Neural progenitor cell (in vitro differentiated cells): ENCODE measurements around the gene WWTR1. TPM values are rescaled to one million over a fixed set of nuclear protein-coding genes. Genes with fewer than 3 reads are reported as not detected.

Experiments
- DNase-seq: peaks from one replicate; pipeline ENCODE4 v3.0.0-alpha.2; 2016; ENCODE audit warnings: low spot score
- H2AFZ ChIP-seq: fragments of 200-600 bp; sonication (generic); replicated peaks from 2 replicates; pipeline ENCODE4 v1.6.1; 2016; ENCODE audit warnings: antibody characterized with exemption
- H3F3A ChIP-seq: fragments of 200-600 bp; sonication (generic); 2 replicates; pipeline ENCODE4 v1.6.1; 2016; ENCODE audit warnings: antibody characterized with exemption, low read depth
- H3K27ac ChIP-seq: fragments of 200-600 bp; sonication (generic); 2 replicates; pipeline ENCODE4 v1.5.1; 2016; ENCODE audit warnings: mild to moderate bottlenecking
- H3K27me3 ChIP-seq: fragments of 200-600 bp; sonication (generic); 2 replicates; pipeline ENCODE4 v1.6.1; 2016; ENCODE audit warnings: mild to moderate bottlenecking, moderate library complexity
- H3K36me3 ChIP-seq: fragments of 200-600 bp; sonication (generic); 2 replicates; pipeline ENCODE4 v1.5.1; 2016
- H3K4me1 ChIP-seq: fragments of 200-600 bp; sonication (generic); 2 replicates; pipeline ENCODE4 v1.6.1; 2016; ENCODE audit warnings: mixed run types
- H3K4me2 ChIP-seq: fragments of 200-600 bp; sonication (generic); 2 replicates; pipeline ENCODE4 v1.6.1; 2016
- H3K4me3 ChIP-seq: fragments of 200-600 bp; sonication (generic); 2 replicates; pipeline ENCODE4 v1.5.1; 2016
- H3K79me2 ChIP-seq: fragments of 200-600 bp; sonication (generic); 2 replicates; pipeline ENCODE4 v1.6.1; 2016; ENCODE audit warnings: low read depth
- H3K9ac ChIP-seq: fragments of 200-600 bp; sonication (generic); 2 replicates; pipeline ENCODE4 v1.6.1; 2016
- H3K9me3 ChIP-seq: fragments of 200-600 bp; sonication (generic); 2 replicates; pipeline ENCODE4 v1.5.1; 2016; ENCODE audit warnings: low read depth
- H4K20me1 ChIP-seq: fragments of 200-600 bp; sonication (generic); 2 replicates; pipeline ENCODE4 v1.6.1; 2016; ENCODE audit warnings: low read depth
- H3K27ac Mint-ChIP-seq: 3 replicates; pipeline ENCODE4 v1.8.0; 2021; ENCODE audit warnings: mixed read lengths
- H3K27me3 Mint-ChIP-seq: 2 replicates; pipeline ENCODE4 v1.8.0; 2022; ENCODE audit warnings: low read depth, mild to moderate bottlenecking, inconsistent platforms, moderate library complexity, mixed read lengths; ENCODE audit not compliant: insufficient read depth
- H3K36me3 Mint-ChIP-seq: 3 replicates; pipeline ENCODE4 v1.8.0; 2021; ENCODE audit warnings: mixed read lengths
- H3K4me1 Mint-ChIP-seq: 3 replicates; pipeline ENCODE4 v1.8.0; 2021; ENCODE audit warnings: mixed read lengths
- H3K4me3 Mint-ChIP-seq: 3 replicates; pipeline ENCODE4 v1.8.0; 2021; ENCODE audit warnings: mild to moderate bottlenecking, moderate library complexity, mixed read lengths
- H3K9me3 Mint-ChIP-seq: 3 replicates; pipeline ENCODE4 v1.8.0; 2020; ENCODE audit warnings: mixed read lengths
- CTCF ChIP-seq: fragments of 200-600 bp; sonication (generic); IDR thresholded peaks from 2 replicates; pipeline ENCODE4 v1.5.1; 2017; ENCODE audit warnings: antibody characterized with exemption, mild to moderate bottlenecking
- EZH2 ChIP-seq: fragments of 200-600 bp; sonication (generic); IDR thresholded peaks from 2 replicates; pipeline ENCODE4 v1.6.1; 2017; ENCODE audit warnings: antibody characterized with exemption, mild to moderate bottlenecking, moderate library complexity
- EZH2phosphoT487 ChIP-seq: fragments of 200-600 bp; sonication (generic); IDR thresholded peaks from 2 replicates; pipeline ENCODE4 v1.6.1; 2017; ENCODE audit warnings: antibody characterized with exemption
- total RNA-seq: library from RNA; depleted of rRNA; stranded (reverse); fragments of >200 nt; gene quantifications from 2 replicates; pipeline ENCODE4 v1.2.3, GENCODE V29; 2015; ENCODE audit warnings: low replicate concordance

WWTR1 gene
- total RNA-seq, 1 donor from 2014 or later, result 13.9 TPM

GRCh38 chr3:149548669-149549065 is 109.2 kb downstream of the WWTR1 start:
- no peak overlapping the region for H2AFZ ChIP-seq
- H3K9me3 Mint-ChIP-seq, result no peaks in the 10 kb centered on the region
- H3K4me3 ChIP-seq, result no peak overlapping the region
- H3K27ac ChIP-seq, result no peak overlapping the region
- peaks cover 10% of the 10 kb centered on the region for H3K4me1 Mint-ChIP-seq
- H3K79me2 ChIP-seq, result no peaks in the 10 kb centered on the region
- H3K36me3 Mint-ChIP-seq, result peaks cover 9% of the 10 kb centered on the region
- DNase-seq, result no peak
- no peak for TF ChIP-seq CTCF
- no peak for TF ChIP-seq EZH2phosphoT487
- TF ChIP-seq EZH2, result no peak
- H3K9me3 ChIP-seq, result no peaks in the 10 kb centered on the region
- peaks cover 17% of the 10 kb centered on the region for H3K4me1 ChIP-seq
- H3F3A ChIP-seq, result peaks cover 7% of the 10 kb centered on the region
- H4K20me1 ChIP-seq, result no peaks in the 10 kb centered on the region
- H3K27ac Mint-ChIP-seq, result no peak overlapping the region
- H3K27me3 Mint-ChIP-seq, result no peaks in the 10 kb centered on the region
- H3K4me3 Mint-ChIP-seq, result no peak overlapping the region
- H3K27me3 ChIP-seq, result no peaks in the 10 kb centered on the region
- H3K4me2 ChIP-seq, result no peak overlapping the region
- no peak overlapping the region for H3K9ac ChIP-seq
- H3K36me3 ChIP-seq, result no peaks in the 10 kb centered on the region

GRCh38 chr3:149547954-149548668 is 109.7 kb downstream of the WWTR1 start:
- Histone ChIP-seq H3K9me3 (no peaks in the 10 kb centered on the region), H3K9ac (no peak overlapping the region), H3K4me1 (peaks cover 15% of the 10 kb centered on the region), H3K4me3 (no peak overlapping the region), H3K36me3 (no peaks in the 10 kb centered on the region), H3K79me2 (no peaks in the 10 kb centered on the region), H4K20me1 (no peaks in the 10 kb centered on the region), H3K27me3 (no peaks in the 10 kb centered on the region), H2AFZ (no peak overlapping the region), H3K4me2 (no peak overlapping the region), H3K27ac (no peak overlapping the region), H3F3A (peaks cover 7% of the 10 kb centered on the region)
- no peak for DNase-seq
- no peak overlapping the region for H3K27ac Mint-ChIP-seq
- no peaks in the 10 kb centered on the region for H3K9me3 Mint-ChIP-seq
- TF ChIP-seq EZH2 (no peak), EZH2phosphoT487 (no peak), CTCF (no peak)
- peaks cover 9% of the 10 kb centered on the region for H3K36me3 Mint-ChIP-seq
- H3K4me3 Mint-ChIP-seq, result no peak overlapping the region
- H3K4me1 Mint-ChIP-seq, result peaks cover 10% of the 10 kb centered on the region
- no peaks in the 10 kb centered on the region for H3K27me3 Mint-ChIP-seq

- H3K79me2 ChIP-seq, result no peaks in the 10 kb centered on the region
- no peak for DNase-seq
- no peak overlapping the region for H3K9ac ChIP-seq
- H3K9me3 ChIP-seq, result no peaks in the 10 kb centered on the region
- no peak overlapping the region for H3K27ac ChIP-seq
- H3K27ac Mint-ChIP-seq, result no peak overlapping the region
- H3K4me2 ChIP-seq, result no peak overlapping the region
- H3K4me1 ChIP-seq, result peaks cover 20% of the 10 kb centered on the region
- no peaks in the 10 kb centered on the region for H4K20me1 ChIP-seq
- H3K27me3 Mint-ChIP-seq, result no peaks in the 10 kb centered on the region
- H3K36me3 ChIP-seq, result no peaks in the 10 kb centered on the region
- peaks cover 15% of the 10 kb centered on the region for H3K36me3 Mint-ChIP-seq
- H3F3A ChIP-seq, result peaks cover 7% of the 10 kb centered on the region
- no peak overlapping the region for H3K4me3 ChIP-seq
- H3K4me3 Mint-ChIP-seq, result no peak overlapping the region
- TF ChIP-seq EZH2 (no peak), EZH2phosphoT487 (no peak), CTCF (no peak)
- peaks cover 15% of the 10 kb centered on the region for H3K4me1 Mint-ChIP-seq
- no peak overlapping the region for H2AFZ ChIP-seq
- no peaks in the 10 kb centered on the region for H3K27me3 ChIP-seq
- H3K9me3 Mint-ChIP-seq, result no peaks in the 10 kb centered on the region
Observed at GRCh38 chr3:149547413-149547812, 110.4 kb downstream of the WWTR1 start.
